Gastroesophageal sphincter (tissue), 4 donors: Measurements from ENCODE around the gene TIAM2. TPM values are rescaled to one million over a fixed set of nuclear protein-coding genes. Genes with fewer than 3 reads are reported as not detected.
"Not testable (repeated sequence)": the region's sequence is repeated elsewhere in the genome, so short reads cannot be mapped to it uniquely, and the experiment has no call there.

Experiments
- ATAC-seq: fragments of 150-250 bp; one replicate; pipeline ENCODE4 v1.9.1; 2016; ENCODE audit warnings: mild to moderate bottlenecking, moderate library complexity
- H3K27ac ChIP-seq, 4 donors: fragments of 200-600 bp; sonication (generic) in 3 of 4; 1 replicate in 3 of 4; 2 replicates in 1 of 4; pipeline ENCODE4 v1.5.1; 2016 to 2019
- H3K27me3 ChIP-seq: fragments of 200-600 bp; sonication (generic); one replicate; pipeline ENCODE4 v1.5.1; 2019
- H3K36me3 ChIP-seq, 2 donors: fragments of 200-600 bp; sonication (generic); one replicate each; pipeline ENCODE4 v1.5.1; 2019; ENCODE audit warnings: control low read depth in 1 of 2
- H3K4me1 ChIP-seq, 3 donors: fragments of 200-600 bp; sonication (generic); 1 replicate in 2 of 3; 2 replicates in 1 of 3; pipeline ENCODE4 v1.5.1; 2016 to 2019; ENCODE audit warnings: control low read depth in 2 of 3
- H3K4me3 ChIP-seq, 2 donors: fragments of 200-600 bp; sonication (generic); one replicate each; pipeline ENCODE4 v1.5.1; 2019; ENCODE audit warnings: mild to moderate bottlenecking in 1 of 2, moderate library complexity in 1 of 2
- H3K9me3 ChIP-seq, 3 donors: fragments of 200-600 bp; sonication (generic); one replicate each; pipeline ENCODE4 v1.5.1; 2017 to 2019; ENCODE audit warnings: control low read depth in 2 of 3
- CTCF ChIP-seq, 4 experiments: fragments of 200-600 bp in 2 of 4; fragments of 450-650 bp in 2 of 4; sonication (generic) in 1 of 4; IDR thresholded peaks; one replicate each; pipeline ENCODE4 v1.5.1; 2017 to 2019; ENCODE audit warnings: antibody characterized with exemption in 4 of 4, mild to moderate bottlenecking in 2 of 4, moderate library complexity in 2 of 4
- EP300 ChIP-seq: sonication (generic); formaldehyde crosslinking; IDR thresholded peaks from one replicate; pipeline ENCODE4 v1.6.1; 2017; ENCODE audit warnings: antibody characterized with exemption, mild to moderate bottlenecking
- POLR2A ChIP-seq, 2 donors: fragments of 450-650 bp; IDR thresholded peaks; one replicate each; pipeline ENCODE4 v1.6.1; 2017; ENCODE audit warnings: antibody characterized with exemption in 2 of 2, mild to moderate bottlenecking in 2 of 2, moderate library complexity in 1 of 2
- POLR2AphosphoS5 ChIP-seq: sonication (generic); formaldehyde crosslinking; IDR thresholded peaks from one replicate; pipeline ENCODE4 v1.6.1; 2017; ENCODE audit warnings: antibody characterized with exemption
- WGBS, 2 donors: methylation state at CpG; one replicate each; pipeline ENCODE4 v1.1.5; 2018; ENCODE audit warnings: low coverage in 1 of 2; 5-methylcytosine and 5-hydroxymethylcytosine counted together
- total RNA-seq, 4 donors: library from RNA; depleted of rRNA; stranded (reverse); fragments of >200 nt; gene quantifications; one replicate each; pipeline ENCODE4 v1.1.0, GENCODE V29; 2016

TIAM2 gene
- total RNA-seq, 4 donors from 2014 or later, result 6.3 to 22.6 (median 14.2) TPM

GRCh38 chr6:155181498-155181897 lies 186.4 kb downstream of the TIAM2 start:
- ATAC-seq, result no peak
- 26 to 41% methylated on average over 3 of the region's 3 CpGs for WGBS, 2 donors
- Histone ChIP-seq H3K4me3 (no peak overlapping the region), H3K36me3 (no peaks in the 10 kb centered on the region), H3K4me1 (peaks cover 0 to 23% (median 0%) of the 10 kb centered on the region in 3 donors), H3K9me3 (no peaks in the 10 kb centered on the region), H3K27ac (no peak overlapping the region), H3K27me3 (no peaks in the 10 kb centered on the region)
- TF ChIP-seq POLR2AphosphoS5, result no peak
- TF ChIP-seq CTCF (IDR thresholded peaks at IDR 0.05), result no peak
- TF ChIP-seq EP300, result no peak
- TF ChIP-seq POLR2A (IDR thresholded peaks at IDR 0.05), result no peak

- Histone ChIP-seq H3K4me3 (no peak overlapping the region), H3K9me3 (no peaks in the 10 kb centered on the region), H3K27me3 (no peaks in the 10 kb centered on the region), H3K4me1 (peaks cover 0 to 29% (median 0%) of the 10 kb centered on the region in 3 donors), H3K36me3 (no peaks in the 10 kb centered on the region), H3K27ac (no peak overlapping the region)
- no peak for ATAC-seq
- TF ChIP-seq CTCF (IDR thresholded peaks at IDR 0.05) (no peak), POLR2AphosphoS5 (no peak), EP300 (no peak), POLR2A (IDR thresholded peaks at IDR 0.05) (no peak)
- WGBS, 2 donors, result 94 to 96% methylated on average over 12 to 16 of the region's 16 CpGs
These were observed 187.0 kb downstream of the TIAM2 start for GRCh38 chr6:155182103-155182502.

- H3K4me1 ChIP-seq, result peaks cover 0 to 39% (median 0%) of the 10 kb centered on the region in 3 donors
- no peak for ATAC-seq
- no peaks in the 10 kb centered on the region for H3K9me3 ChIP-seq
- peak overlapping the region in 2 of 4 donors; percentile 48 to 51 for H3K27ac ChIP-seq
- TF ChIP-seq CTCF (IDR thresholded peaks at IDR 0.05) (no peak), POLR2AphosphoS5 (no peak)
- 30 to 44% methylated on average over 1 to 5 of the region's 5 CpGs for WGBS, 2 donors
- H3K27me3 ChIP-seq, result no peaks in the 10 kb centered on the region
- no peak overlapping the region for H3K4me3 ChIP-seq
- no peaks in the 10 kb centered on the region for H3K36me3 ChIP-seq
These were observed 188.0 kb downstream of the TIAM2 start for GRCh38 chr6:155183095-155183494.

- not testable (repeated sequence) for H3K36me3 ChIP-seq, H3K27me3 ChIP-seq, H3K9me3 ChIP-seq, ATAC-seq, H3K4me3 ChIP-seq, H3K27ac ChIP-seq
- H3K4me1 ChIP-seq, result peaks cover 0 to 58% (median 4%) of the 10 kb centered on the region in 3 donors
- 97 to 100% methylated on average over 2 to 7 of the region's 9 CpGs for WGBS, 2 donors
These were observed 189.9 kb downstream of the TIAM2 start for GRCh38 chr6:155185041-155185440.

GRCh38 chr6:155185544-155185943 lies 190.4 kb downstream of the TIAM2 start:
- H3K36me3 ChIP-seq, result no peaks in the 10 kb centered on the region
- H3K4me3 ChIP-seq, result no peak overlapping the region
- H3K9me3 ChIP-seq, result no peaks in the 10 kb centered on the region
- WGBS, 2 donors, result 77 to 100% methylated on average over 1 to 4 of the region's 6 CpGs
- peaks cover 0 to 63% (median 4%) of the 10 kb centered on the region in 3 donors for H3K4me1 ChIP-seq
- no peak for ATAC-seq
- H3K27me3 ChIP-seq, result no peaks in the 10 kb centered on the region
- H3K27ac ChIP-seq, result peak overlapping the region in 1 of 4 donors; percentile 39
- TF ChIP-seq POLR2AphosphoS5 (no peak), POLR2A (IDR thresholded peaks at IDR 0.05) (no peak), EP300 (no peak), CTCF (IDR thresholded peaks at IDR 0.05) (no peak)
